GM19452 (cell line): ENCODE measurements around the gene MACROD1.

Experiments used
- ATAC-seq: cut with Tn5 transposase; IDR thresholded peaks from one replicate; pipeline ENCODE4 v1.9.1; 2021; ENCODE audit not compliant: unreplicated experiment

The MACROD1 gene

GRCh38 chr11:64165842-64166635 is at the start of gene MACROD1:
Gene MACROD1 (minus strand): TSS chr11:64166113. CDS start chr11:64165994, 119 bp downstream.
- peak; percentile 80 for ATAC-seq

GRCh38 chr11:64211181-64211872 is 45.4 kb upstream of the MACROD1 start:
- ATAC-seq, result no peak

- ATAC-seq, result no peak
These were observed 44.5 kb upstream of the MACROD1 start for GRCh38 chr11:64210301-64211020.

- no peak for ATAC-seq
These were observed 43.6 kb upstream of the MACROD1 start for GRCh38 chr11:64209563-64209843.

- ATAC-seq, result no peak
These were observed 43.1 kb upstream of the MACROD1 start for GRCh38 chr11:64208796-64209562.

GRCh38 chr11:64208086-64208795 is 42.3 kb upstream of the MACROD1 start:
- no peak for ATAC-seq

- peak; percentile 69 for ATAC-seq
These were observed 41.6 kb upstream of the MACROD1 start for GRCh38 chr11:64207256-64208085.

GRCh38 chr11:64206457-64207255 is 40.7 kb upstream of the MACROD1 start, which contains the start of gene FERMT3:
Gene FERMT3 (plus strand): TSS chr11:64206721. CDS start chr11:64207365, 644 bp downstream.
- ATAC-seq, result no peak

- ATAC-seq, result no peak
These were observed 38.6 kb upstream of the MACROD1 start for GRCh38 chr11:64204464-64204989.

GRCh38 chr11:64204080-64204440 is 38.1 kb upstream of the MACROD1 start:
- ATAC-seq, result no peak

GRCh38 chr11:64203421-64204079 is 37.6 kb upstream of the MACROD1 start:
- ATAC-seq, result no peak

- ATAC-seq, result no peak
These were observed 37.1 kb upstream of the MACROD1 start for GRCh38 chr11:64202992-64203391.

GRCh38 chr11:64201543-64201942 is 35.6 kb upstream of the MACROD1 start:
- ATAC-seq, result no peak

GRCh38 chr11:64198511-64198910 is 32.6 kb upstream of the MACROD1 start:
- ATAC-seq, result no peak

GRCh38 chr11:64196626-64197025 is 30.7 kb upstream of the MACROD1 start:
- no peak for ATAC-seq

GRCh38 chr11:64192434-64192833 is 26.5 kb upstream of the MACROD1 start:
- ATAC-seq, result no peak

- ATAC-seq, result no peak
These were observed 20.7 kb upstream of the MACROD1 start for GRCh38 chr11:64186492-64187165.
